HFFc6 (cell line): ENCODE data around the gene FGGY. TPM values are rescaled to one million over a fixed set of nuclear protein-coding genes. Genes with fewer than 3 reads are reported as not detected.
A peak's percentile ranks its signal among the peaks of the same experiment; 100 is the strongest.

Experiments used
- DNase-seq: peaks from one replicate; pipeline ENCODE4 v3.0.0-alpha.2; 2018
- H3K27ac Mint-ChIP-seq: 2 replicates; pipeline ENCODE4 v1.8.0; 2020; ENCODE audit warnings: mild to moderate bottlenecking, mixed read lengths
- H3K27me3 Mint-ChIP-seq: 2 replicates; pipeline ENCODE4 v1.8.0; 2021; ENCODE audit warnings: mild to moderate bottlenecking, moderate library complexity, mixed read lengths; ENCODE audit not compliant: insufficient read depth
- H3K36me3 Mint-ChIP-seq: 2 replicates; pipeline ENCODE4 v1.8.0; 2021; ENCODE audit warnings: low read depth, mixed read lengths
- H3K4me1 Mint-ChIP-seq: 2 replicates; pipeline ENCODE4 v1.8.0; 2020; ENCODE audit warnings: low read depth, mixed read lengths
- H3K4me3 Mint-ChIP-seq: 2 replicates; pipeline ENCODE4 v1.8.0; 2020; ENCODE audit warnings: mild to moderate bottlenecking, moderate library complexity, mixed read lengths
- H3K9me3 Mint-ChIP-seq: 2 replicates; pipeline ENCODE4 v1.8.0; 2020; ENCODE audit warnings: mild to moderate bottlenecking, mixed read lengths
- CTCF ChIP-seq: fragments of 200-600 bp; sonication (generic); IDR thresholded peaks from 2 replicates; pipeline ENCODE4 v1.5.0; 2021; ENCODE audit warnings: antibody characterized with exemption, mild to moderate bottlenecking
- total RNA-seq, 6 experiments: library from RNA; stranded (reverse); fragmentation: NEBNext Ultra II Directional; extraction: Animal tissue kit (Norgen Biotek cat#: 25700); gene quantifications; 2 replicates in 1 of 6; 3 replicates in 5 of 6; pipeline ENCODE4 v1.2.3, GENCODE V29; 2021

Gene FGGY
- total RNA-seq, 6 experiments from 2014 or later: 16.4 to 20.1 (median 18.7) TPM

GRCh38 chr1:59543211-59543668 lies 246.3 kb downstream of the FGGY start:
- Mint-ChIP-seq H3K4me1 (peaks cover 5% of the 10 kb centered on the region; the same call in 1 of the 2 replicates), H3K36me3 (no peaks in the 10 kb centered on the region), H3K27ac (no peak overlapping the region), H3K4me3 (no peak overlapping the region), H3K9me3 (no peaks in the 10 kb centered on the region), H3K27me3 (peaks cover 2% of the 10 kb centered on the region)
- no peak for DNase-seq
- TF ChIP-seq CTCF: no peak

GRCh38 chr1:59544615-59545293 lies 247.9 kb downstream of the FGGY start:
- no peaks in the 10 kb centered on the region for H3K9me3 Mint-ChIP-seq
- peaks cover 2% of the 10 kb centered on the region for H3K27me3 Mint-ChIP-seq
- no peak overlapping the region for H3K4me3 Mint-ChIP-seq
- H3K36me3 Mint-ChIP-seq: no peaks in the 10 kb centered on the region
- H3K27ac Mint-ChIP-seq: no peak overlapping the region
- no peak for TF ChIP-seq CTCF
- H3K4me1 Mint-ChIP-seq: peaks cover 8% of the 10 kb centered on the region
- DNase-seq: no peak

GRCh38 chr1:59545830-59546229 lies 248.9 kb downstream of the FGGY start:
- Mint-ChIP-seq H3K4me3 (no peak overlapping the region), H3K4me1 (peaks cover 12% of the 10 kb centered on the region), H3K27me3 (peaks cover 2% of the 10 kb centered on the region), H3K9me3 (no peaks in the 10 kb centered on the region), H3K27ac (no peak overlapping the region), H3K36me3 (peaks cover 2% of the 10 kb centered on the region; the same call in 1 of the 2 replicates)
- TF ChIP-seq CTCF: no peak
- DNase-seq: no peak

GRCh38 chr1:59549066-59549837 lies 252.4 kb downstream of the FGGY start:
- Mint-ChIP-seq H3K27me3 (peaks cover 2% of the 10 kb centered on the region), H3K27ac (no peak overlapping the region), H3K4me3 (no peak overlapping the region), H3K9me3 (no peaks in the 10 kb centered on the region), H3K36me3 (peaks cover 9% of the 10 kb centered on the region), H3K4me1 (peaks cover 22% of the 10 kb centered on the region)
- TF ChIP-seq CTCF: no peak
- DNase-seq: no peak

- Mint-ChIP-seq H3K27ac (no peak overlapping the region), H3K27me3 (no peaks in the 10 kb centered on the region; the same call in 1 of the 2 replicates), H3K4me1 (peaks cover 27% of the 10 kb centered on the region), H3K36me3 (peaks cover 9% of the 10 kb centered on the region), H3K4me3 (no peak overlapping the region), H3K9me3 (no peaks in the 10 kb centered on the region)
- peak; percentile 31 for DNase-seq
- TF ChIP-seq CTCF: no peak
Observed at GRCh38 chr1:59549903-59550302, 253.0 kb downstream of the FGGY start.
